ENCODE measurements around the gene CLIP1.
"Not testable (repeated sequence)": the region's sequence is repeated elsewhere in the genome, so short reads cannot be mapped to it uniquely, and the experiment has no call there.

The CLIP1 gene

GRCh38 chr12:122311696-122312095 is 110.8 kb downstream of the CLIP1 start:
- no peak for DNase-seq (ENCODE audit: low read depth in 2 of 2)

GRCh38 chr12:122310626-122311333 is 111.7 kb downstream of the CLIP1 start:
- no peak for DNase-seq (ENCODE audit: low read depth in 2 of 2)

- no peak for DNase-seq (ENCODE audit: low read depth in 2 of 2)
These were observed 112.8 kb downstream of the CLIP1 start for GRCh38 chr12:122309564-122310121.

- no peak for DNase-seq (ENCODE audit: low read depth in 2 of 2)
These were observed 113.7 kb downstream of the CLIP1 start for GRCh38 chr12:122308811-122309210.

GRCh38 chr12:122306407-122306806 is 116.1 kb downstream of the CLIP1 start:
- no peak for DNase-seq (ENCODE audit: low read depth in 2 of 2)

- no peak for DNase-seq (ENCODE audit: low read depth in 2 of 2)
These were observed 117.5 kb downstream of the CLIP1 start for GRCh38 chr12:122304924-122305323.

GRCh38 chr12:122303068-122303467 is 119.4 kb downstream of the CLIP1 start:
- DNase-seq (ENCODE audit: low read depth in 2 of 2), result no peak

GRCh38 chr12:122298071-122298748 is 124.3 kb downstream of the CLIP1 start:
- no peak for DNase-seq (ENCODE audit: low read depth in 2 of 2)

- DNase-seq (ENCODE audit: low read depth in 2 of 2), result no peak
These were observed 125.0 kb downstream of the CLIP1 start for GRCh38 chr12:122297494-122297893.

GRCh38 chr12:122295877-122296276 is 126.6 kb downstream of the CLIP1 start:
- DNase-seq (ENCODE audit: low read depth in 2 of 2), result no peak

GRCh38 chr12:122293081-122293480 is 129.4 kb downstream of the CLIP1 start:
- no peak for DNase-seq (ENCODE audit: low read depth in 2 of 2)

- no peak for DNase-seq (ENCODE audit: low read depth in 2 of 2)
These were observed 131.0 kb downstream of the CLIP1 start for GRCh38 chr12:122291431-122291830.

GRCh38 chr12:122283680-122284079 is 138.8 kb downstream of the CLIP1 start:
- no peak for DNase-seq (ENCODE audit: low read depth in 2 of 2)

GRCh38 chr12:122282061-122282460 is 140.4 kb downstream of the CLIP1 start:
- DNase-seq (ENCODE audit: low read depth in 2 of 2), result no peak

GRCh38 chr12:122276242-122276641 is 146.2 kb downstream of the CLIP1 start:
- no peak for DNase-seq (ENCODE audit: low read depth in 2 of 2)

GRCh38 chr12:122275459-122275858 is 147.0 kb downstream of the CLIP1 start:
- no peak for DNase-seq (ENCODE audit: low read depth in 2 of 2)

GRCh38 chr12:122266230-122266901 is 156.1 kb downstream of the CLIP1 start, which contains the start of gene VPS33A:
VPS33A (minus strand) TSS chr12:122266494; CDS start chr12:122266408, 86 bp downstream.
- peak; percentile 77 to 82 for DNase-seq (ENCODE audit: low read depth in 2 of 2)

GRCh38 chr12:122265886-122266229 is 156.6 kb downstream of the CLIP1 start:
- DNase-seq (ENCODE audit: low read depth in 2 of 2), result peak in 1 of 2 donors; percentile 23

GRCh38 chr12:122265476-122265875 is 157.0 kb downstream of the CLIP1 start:
- no peak for DNase-seq (ENCODE audit: low read depth in 2 of 2)

GRCh38 chr12:122260735-122261134 is 161.7 kb downstream of the CLIP1 start:
- DNase-seq (ENCODE audit: low read depth in 2 of 2), result not testable (repeated sequence)

GRCh38 chr12:122258939-122259338 is 163.5 kb downstream of the CLIP1 start:
- DNase-seq (ENCODE audit: low read depth in 2 of 2), result not testable (repeated sequence)

GRCh38 chr12:122258462-122258861 is 164.0 kb downstream of the CLIP1 start:
- DNase-seq (ENCODE audit: low read depth in 2 of 2), result not testable (repeated sequence)

Data from stimulated activated CD4-positive, alpha-beta T cell treated with anti-CD3 and anti-CD28 coated beads, Interleukin-1b, Interleukin-23, amount 100 ng/mL, for 1 hour (primary cell).